GM10248 (cell line): ENCODE measurements around the gene VMP1.

Experiments used
- CTCF ChIA-PET: fragments of 300-600 bp; sonication (Branson Sonifier 250); formaldehyde crosslinking; extraction: SDS; loops from one replicate; lab custom pipeline; 2021; ENCODE audit warnings: antibody characterized with exemption; lab: Yijun Ruan, JAX
- POLR2A ChIA-PET: fragments of 350-650 bp; sonication (Branson Sonifier 250); formaldehyde crosslinking; extraction: SDS; loops from one replicate; lab custom pipeline; 2020; ENCODE audit warnings: antibody characterized with exemption; lab: Yijun Ruan, JAX
- DNase-seq: peaks from one replicate; pipeline ENCODE4 v3.0.0; 2012; ENCODE audit errors: extremely low spot score
- TF ChIP-seq, protein P1 (sequence below): IDR thresholded peaks from 2 replicates; pipeline ENCODE4 v1.5.1; 2012; ENCODE audit warnings: mild to moderate bottlenecking, low read depth; ENCODE audit errors: extremely low read depth, missing control alignments, control extremely low read depth

The VMP1 gene

DNA sequence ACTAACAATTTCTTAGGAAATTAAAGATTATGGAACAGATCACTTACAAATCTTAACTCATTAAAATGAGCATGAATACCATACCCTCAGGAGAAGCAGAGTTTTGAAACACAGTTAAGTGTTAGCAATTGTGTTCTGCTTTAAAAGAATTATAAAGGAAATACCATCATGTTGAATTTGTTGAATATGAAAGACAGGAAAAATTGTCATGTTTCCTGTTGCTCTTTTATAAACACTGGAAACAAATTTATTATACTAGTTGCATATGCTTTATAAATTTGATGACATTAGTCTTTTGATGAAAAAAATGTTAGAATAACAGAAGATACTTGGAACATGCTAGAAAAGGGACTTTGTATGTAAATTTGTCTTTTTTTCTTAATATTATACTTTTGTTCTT, 59.7 kb downstream of the VMP1 start:
- CTCF ChIA-PET, result no interaction called here
- DNase-seq, result no peak
- TF ChIP-seq, protein P1, sequence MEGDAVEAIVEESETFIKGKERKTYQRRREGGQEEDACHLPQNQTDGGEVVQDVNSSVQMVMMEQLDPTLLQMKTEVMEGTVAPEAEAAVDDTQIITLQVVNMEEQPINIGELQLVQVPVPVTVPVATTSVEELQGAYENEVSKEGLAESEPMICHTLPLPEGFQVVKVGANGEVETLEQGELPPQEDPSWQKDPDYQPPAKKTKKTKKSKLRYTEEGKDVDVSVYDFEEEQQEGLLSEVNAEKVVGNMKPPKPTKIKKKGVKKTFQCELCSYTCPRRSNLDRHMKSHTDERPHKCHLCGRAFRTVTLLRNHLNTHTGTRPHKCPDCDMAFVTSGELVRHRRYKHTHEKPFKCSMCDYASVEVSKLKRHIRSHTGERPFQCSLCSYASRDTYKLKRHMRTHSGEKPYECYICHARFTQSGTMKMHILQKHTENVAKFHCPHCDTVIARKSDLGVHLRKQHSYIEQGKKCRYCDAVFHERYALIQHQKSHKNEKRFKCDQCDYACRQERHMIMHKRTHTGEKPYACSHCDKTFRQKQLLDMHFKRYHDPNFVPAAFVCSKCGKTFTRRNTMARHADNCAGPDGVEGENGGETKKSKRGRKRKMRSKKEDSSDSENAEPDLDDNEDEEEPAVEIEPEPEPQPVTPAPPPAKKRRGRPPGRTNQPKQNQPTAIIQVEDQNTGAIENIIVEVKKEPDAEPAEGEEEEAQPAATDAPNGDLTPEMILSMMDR, result no peak
- POLR2A ChIA-PET, result no interaction called here

GRCh38 chr17:59769887-59770286, 62.4 kb downstream of the VMP1 start:
- TF ChIP-seq, protein P1, result no peak
- ChIA-PET POLR2A (no interaction called here), CTCF (interaction anchor here (2.1 to 2.7 kb wide), 2 partner anchors 10 to 16 kb away, joined by 6 to 11 read pairs; no protein-coding TSS in a partner anchor)
- no peak for DNase-seq

GRCh38 chr17:59771093-59771492, 63.6 kb downstream of the VMP1 start:
- POLR2A ChIA-PET, result no interaction called here
- DNase-seq, result no peak
- CTCF ChIA-PET, result interaction anchor here (2.1 to 2.7 kb wide), 2 partner anchors 9 to 17 kb away, joined by 6 to 11 read pairs; no protein-coding TSS in a partner anchor
- TF ChIP-seq, protein P1, result no peak

GRCh38 chr17:59775786-59776350, 68.4 kb downstream of the VMP1 start:
- TF ChIP-seq, protein P1, result no peak
- CTCF ChIA-PET, result interaction anchor here (1.6 to 2.7 kb wide), 3 partner anchors 10 to 24 kb away, joined by 3 to 13 read pairs (median 10); no protein-coding TSS in a partner anchor
- POLR2A ChIA-PET, result interaction anchor here (1.4 kb wide), 1 partner anchor 63 kb away, joined by 3 read pairs; no protein-coding TSS in a partner anchor
- no peak for DNase-seq

DNA sequence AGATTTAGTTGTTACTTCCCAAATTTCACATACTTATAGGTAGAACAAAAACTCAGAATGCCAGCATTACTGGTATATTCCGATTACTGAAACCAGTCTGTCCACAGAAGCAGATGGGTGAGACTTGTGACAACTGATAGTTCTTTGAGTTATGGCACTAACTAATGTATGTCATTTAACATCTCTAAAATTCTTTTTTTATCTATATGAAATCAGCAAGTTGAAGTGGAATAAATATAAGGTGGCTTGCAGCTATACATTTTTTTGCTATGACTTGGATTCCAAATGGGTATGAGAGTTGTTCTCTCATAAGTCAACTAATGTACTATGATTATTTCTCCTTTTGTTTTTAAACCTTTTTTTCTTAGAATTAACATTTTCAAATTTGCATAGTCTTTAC, 69.1 kb downstream of the VMP1 start:
- TF ChIP-seq, protein P1, result no peak
- DNase-seq, result no peak
- CTCF ChIA-PET, result interaction anchor here (1.2 to 1.6 kb wide), 2 partner anchors 12 to 14 kb away, joined by 3 read pairs; no protein-coding TSS in a partner anchor
- POLR2A ChIA-PET, result no interaction called here

GRCh38 chr17:59777033-59777432, 69.6 kb downstream of the VMP1 start:
- CTCF ChIA-PET, result interaction anchor here (1.2 to 3.3 kb wide), 3 partner anchors 13 to 24 kb away, joined by 3 to 16 read pairs (median 3); no protein-coding TSS in a partner anchor
- DNase-seq, result no peak
- POLR2A ChIA-PET, result no interaction called here
- TF ChIP-seq, protein P1, result no peak
